Nucleus accumbens (tissue), 56 donors: ENCODE results near the gene PPP1R1C.
"Not testable (repeated sequence)": the region's sequence is repeated elsewhere in the genome, so short reads cannot be mapped to it uniquely, and the experiment has no call there.

Experiments used
- DNase-seq, 56 donors: peaks; one replicate each; lab custom pipeline; 2025; lab: John Stamatoyannopoulos, UW

PPP1R1C gene

GRCh38 chr2:182004945-182005520 is 19.4 kb downstream of the PPP1R1C start:
- no peak for DNase-seq

DNA sequence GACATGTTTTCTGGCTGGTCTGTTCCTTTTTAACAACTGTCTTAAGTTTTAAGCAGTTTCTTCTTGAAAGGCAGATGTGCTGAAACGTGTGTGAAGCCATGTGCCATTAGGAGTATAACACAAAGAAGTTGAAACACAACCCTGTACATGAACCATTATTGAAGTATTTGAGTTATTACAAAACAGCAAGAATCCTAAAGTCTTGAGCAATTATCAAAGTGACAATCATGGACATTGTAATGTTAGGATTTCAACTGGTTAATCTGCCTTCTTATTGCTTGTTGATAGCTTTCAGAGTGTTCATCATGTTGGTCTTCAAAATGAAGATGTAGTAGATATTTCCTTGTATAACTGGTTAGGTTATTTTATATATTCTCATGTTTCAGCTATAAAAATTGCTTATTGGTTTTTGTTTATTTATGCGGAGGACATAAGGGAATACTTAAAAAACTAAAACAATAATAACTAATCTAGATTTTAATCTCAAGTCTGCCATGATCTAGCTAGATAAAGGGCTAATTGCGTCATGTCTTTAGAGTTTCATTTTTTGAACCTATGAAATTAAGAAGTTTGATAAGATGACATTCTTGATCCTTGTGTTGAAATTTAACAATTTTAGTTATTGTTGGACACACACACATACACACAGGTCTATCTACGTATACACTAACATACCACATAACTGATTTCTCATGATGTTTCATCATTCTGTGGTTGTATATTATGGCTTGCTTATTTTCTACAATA is 21.1 kb downstream of the PPP1R1C start:
- DNase-seq = no peak

DNA sequence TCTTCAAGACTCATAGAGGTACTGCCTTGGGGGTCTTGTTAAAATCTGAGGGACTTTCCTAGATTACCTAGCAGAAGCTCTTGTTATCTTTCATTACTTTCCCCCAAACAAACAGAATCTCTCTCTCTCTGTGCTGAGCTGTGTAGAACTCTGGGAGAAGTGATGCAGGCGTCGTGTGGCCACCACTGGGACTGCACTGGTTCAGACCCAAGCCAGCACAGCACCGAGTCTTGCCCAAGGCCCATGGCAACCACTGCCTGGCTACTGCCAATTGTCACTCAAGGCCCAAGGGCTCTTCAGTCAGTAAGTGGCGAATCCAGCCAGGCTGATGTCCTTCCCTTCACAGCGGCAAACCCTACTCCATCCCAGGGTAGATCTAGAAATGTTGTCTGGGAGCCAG is 28.6 kb downstream of the PPP1R1C start:
- DNase-seq = no peak

DNA sequence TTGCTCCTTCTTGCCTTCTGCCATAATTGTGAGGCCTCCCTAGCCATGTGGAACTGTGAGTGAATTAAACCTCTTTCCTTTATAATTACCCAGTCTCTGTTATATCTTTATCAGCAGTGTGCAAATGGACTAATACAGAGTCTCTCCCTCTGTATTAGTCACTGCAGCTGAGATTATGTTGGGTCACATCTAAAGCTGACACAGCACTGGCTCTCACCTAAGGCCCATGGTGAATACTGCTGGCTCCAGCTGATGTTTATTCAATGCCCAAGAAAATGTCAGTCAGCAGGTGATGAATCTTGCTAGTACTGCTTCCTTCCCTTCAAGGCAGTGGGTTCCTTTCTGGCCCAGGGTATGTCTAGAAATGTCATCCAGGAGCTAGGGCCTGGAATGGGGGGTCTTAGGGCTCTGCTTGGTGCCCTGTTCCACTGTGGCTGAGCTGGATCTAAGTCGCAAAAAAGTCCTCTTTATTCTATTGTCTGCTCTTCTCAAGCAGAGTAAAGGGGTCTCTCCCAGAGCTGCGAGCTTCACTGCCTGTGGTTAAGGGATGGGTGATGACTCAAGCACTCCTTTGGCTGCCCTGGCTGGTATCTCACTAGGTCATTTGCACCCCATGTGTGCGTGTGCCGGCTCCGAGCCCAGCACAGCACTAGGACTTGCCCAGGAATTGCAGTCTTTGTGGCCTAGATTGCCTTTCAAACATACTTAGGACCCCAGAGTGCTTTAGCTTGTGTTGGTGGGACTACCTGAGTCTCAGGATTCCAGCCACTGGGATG is 29.9 kb downstream of the PPP1R1C start:
- DNase-seq = no peak

GRCh38 chr2:182018218-182018617 is 32.6 kb downstream of the PPP1R1C start:
- DNase-seq = no peak

- no peak for DNase-seq
Measured at GRCh38 chr2:182019731-182020130, 34.1 kb downstream of the PPP1R1C start.

DNA sequence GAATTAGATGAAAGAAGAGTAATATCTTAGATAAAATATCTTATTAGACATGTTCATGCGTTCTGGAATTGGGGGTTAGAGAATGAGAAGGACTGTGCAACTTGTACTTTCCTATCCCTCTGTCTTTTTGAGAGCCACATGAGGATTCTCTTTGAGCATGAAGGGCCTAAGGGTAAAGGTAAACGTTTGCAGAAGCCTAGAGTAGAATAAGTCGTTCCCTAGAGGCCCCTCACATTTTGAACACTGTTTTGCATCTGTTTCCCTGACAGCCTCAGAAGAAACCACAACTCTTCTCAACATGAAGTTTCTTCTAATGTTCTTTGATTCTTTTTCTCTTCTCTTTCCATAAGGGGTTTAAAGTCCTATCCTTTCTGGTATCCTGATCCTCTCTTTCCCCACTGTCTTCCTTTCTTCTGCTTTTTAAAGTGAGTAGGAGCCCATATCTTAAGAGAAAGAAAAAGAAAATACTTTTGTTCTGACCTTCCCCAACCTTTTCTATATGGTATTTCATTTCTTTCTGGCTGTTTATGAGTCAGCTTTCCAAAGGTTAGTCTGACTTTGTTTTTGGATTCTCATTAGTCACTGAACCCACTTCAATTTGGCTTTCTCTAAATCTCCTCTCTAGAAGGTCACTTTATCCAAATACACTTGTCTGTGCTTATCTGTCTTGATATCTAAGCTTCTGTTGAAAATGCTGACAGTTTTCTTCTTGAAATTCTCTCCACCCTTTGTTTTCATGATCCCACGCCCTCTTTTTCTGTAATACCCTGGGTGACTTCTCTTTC is 34.8 kb downstream of the PPP1R1C start:
- DNase-seq = no peak

- DNase-seq = no peak
Measured at GRCh38 chr2:182023235-182023634, 37.6 kb downstream of the PPP1R1C start.

DNA sequence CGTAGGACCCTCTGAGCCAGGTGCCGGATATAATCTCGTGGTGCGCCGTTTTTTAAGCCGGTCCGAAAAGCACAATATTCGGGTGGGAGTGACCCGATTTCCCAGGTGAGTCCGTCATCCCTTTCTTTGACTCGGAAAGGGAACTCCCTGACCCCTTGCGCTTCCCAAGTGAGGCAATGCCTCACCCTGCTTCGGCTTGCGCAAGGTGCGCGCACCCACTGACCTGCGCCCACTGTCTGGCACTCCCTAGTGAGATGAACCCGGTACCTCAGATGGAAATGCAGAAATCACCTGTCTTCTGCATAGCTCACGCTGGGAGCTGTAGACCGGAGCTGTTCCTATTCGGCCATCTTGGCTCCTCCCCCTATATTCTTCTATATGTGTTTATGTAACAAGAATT is 45.2 kb downstream of the PPP1R1C start:
- DNase-seq = not testable (repeated sequence)

- DNase-seq = no peak
Measured at GRCh38 chr2:182031956-182032355, 46.3 kb downstream of the PPP1R1C start.

- no peak for DNase-seq
Measured at GRCh38 chr2:182033449-182033848, 47.8 kb downstream of the PPP1R1C start.

GRCh38 chr2:182038576-182038975 is 52.9 kb downstream of the PPP1R1C start:
- DNase-seq = peak in 1 of 56 donors; percentile 23

- no peak for DNase-seq
Measured at GRCh38 chr2:182043021-182043420, 57.4 kb downstream of the PPP1R1C start.

DNA sequence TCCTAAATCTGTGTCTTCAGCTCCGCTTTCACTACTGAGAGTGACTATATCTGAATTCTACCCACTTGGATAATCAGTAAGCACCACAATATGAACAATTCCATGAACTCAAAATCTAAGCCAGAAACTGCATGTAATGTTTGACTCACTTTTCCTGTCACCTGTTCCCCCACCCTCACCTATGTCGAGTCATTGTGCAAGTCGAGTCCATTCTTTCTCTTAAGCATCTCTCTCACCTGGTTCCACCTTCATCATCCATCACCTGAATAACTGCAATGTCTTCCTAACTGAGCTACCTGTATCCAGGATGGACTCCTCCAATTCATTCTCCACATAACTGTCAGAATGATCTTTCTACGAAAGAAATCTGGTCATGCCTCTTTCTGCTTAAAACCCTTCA is 58.2 kb downstream of the PPP1R1C start:
- no peak for DNase-seq

- no peak for DNase-seq
Measured at GRCh38 chr2:182047544-182047943, 61.9 kb downstream of the PPP1R1C start.

GRCh38 chr2:182048088-182048487 is 62.4 kb downstream of the PPP1R1C start:
- no peak for DNase-seq

- no peak for DNase-seq
Measured at GRCh38 chr2:182048621-182049020, 63.0 kb downstream of the PPP1R1C start.

DNA sequence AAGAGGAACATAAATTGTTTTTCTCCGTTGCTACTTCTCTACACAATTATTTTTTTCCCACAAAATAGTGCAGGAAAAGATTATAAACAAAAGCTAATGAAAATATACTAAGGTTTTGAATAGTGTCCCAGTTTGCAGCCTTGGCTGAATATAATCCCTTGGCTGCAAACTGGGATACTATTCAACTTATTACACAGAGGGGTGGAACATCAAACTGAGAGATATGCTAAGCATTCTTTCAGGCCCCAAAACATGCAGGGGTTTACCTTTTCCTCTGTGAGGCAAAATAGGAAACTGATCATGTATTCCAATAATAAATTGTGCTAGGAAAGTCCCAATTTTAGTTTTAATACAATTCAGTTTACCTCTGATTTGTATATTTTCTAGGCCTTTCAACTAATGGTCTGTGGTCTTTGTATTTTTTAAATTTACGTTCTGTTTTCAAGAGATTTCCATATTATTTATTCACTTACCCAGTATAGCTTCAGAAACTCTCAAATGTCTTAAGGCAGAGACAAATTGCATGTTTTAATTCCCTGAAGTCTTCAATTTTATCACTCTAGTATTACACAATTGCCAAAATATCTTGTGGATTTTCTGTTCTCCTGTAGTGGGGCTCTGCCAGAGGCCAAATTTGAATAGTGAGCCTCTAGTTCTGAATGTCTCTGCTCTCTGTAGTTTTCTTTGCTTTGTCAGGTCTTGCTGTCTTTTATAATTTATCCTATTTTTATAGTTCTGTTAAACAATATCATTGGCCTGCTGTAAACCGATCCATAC is 63.9 kb downstream of the PPP1R1C start:
- DNase-seq = no peak

DNA sequence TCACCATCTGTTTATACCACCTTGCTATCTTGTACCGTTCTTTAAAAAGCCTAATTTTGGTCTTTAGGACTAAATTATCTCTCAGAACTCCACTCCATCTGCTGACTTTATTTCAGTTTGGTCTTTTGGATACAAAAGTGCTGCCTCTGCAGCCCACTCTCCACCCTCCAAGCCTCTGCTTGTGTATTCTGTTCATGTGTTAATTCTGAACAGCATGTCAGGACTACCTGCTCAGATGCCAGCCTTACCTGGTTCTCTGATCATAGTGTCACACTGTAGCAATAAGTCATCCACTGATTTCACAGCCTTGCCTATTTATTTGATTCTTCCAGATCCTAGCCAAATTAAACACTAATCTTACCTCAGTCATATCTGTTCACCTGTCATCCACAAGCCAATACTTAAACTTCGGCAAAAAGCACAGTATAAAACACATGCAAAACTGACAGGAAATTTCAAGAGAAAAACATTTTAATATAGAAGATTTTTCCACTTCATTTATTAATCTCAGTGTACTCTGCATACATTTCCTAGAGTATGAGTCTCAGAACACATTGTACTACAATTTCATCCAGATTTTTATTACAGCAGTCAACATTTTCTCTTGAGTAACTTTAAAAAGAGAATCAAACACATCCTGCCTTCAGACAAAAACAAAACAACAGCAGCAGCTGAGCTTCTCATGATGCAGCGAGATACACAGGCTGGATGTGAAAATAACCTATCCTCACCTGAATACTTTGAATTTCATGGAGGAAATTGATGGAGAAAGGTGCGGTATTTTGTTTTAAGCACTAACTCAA is 64.9 kb downstream of the PPP1R1C start:
- DNase-seq = no peak
